HG02763 (cell line): ENCODE measurements around the gene ADAT3.

ENCODE experiments used
- ATAC-seq: cut with Tn5 transposase; IDR thresholded peaks from one replicate; pipeline ENCODE4 v1.9.1; 2021; ENCODE audit warnings: mild to moderate bottlenecking, moderate library complexity; ENCODE audit not compliant: unreplicated experiment

ADAT3 gene

GRCh38 chr19:1905110-1905862 is at the start of gene ADAT3, which contains the start of gene SCAMP4:
ADAT3 (plus strand) TSS chr19:1905399; CDS start chr19:1912048, 6,649 bp downstream.
SCAMP4 (plus strand) TSS chr19:1905399; CDS start chr19:1915020, 9,621 bp downstream.
- peak; percentile 82 for ATAC-seq

DNA sequence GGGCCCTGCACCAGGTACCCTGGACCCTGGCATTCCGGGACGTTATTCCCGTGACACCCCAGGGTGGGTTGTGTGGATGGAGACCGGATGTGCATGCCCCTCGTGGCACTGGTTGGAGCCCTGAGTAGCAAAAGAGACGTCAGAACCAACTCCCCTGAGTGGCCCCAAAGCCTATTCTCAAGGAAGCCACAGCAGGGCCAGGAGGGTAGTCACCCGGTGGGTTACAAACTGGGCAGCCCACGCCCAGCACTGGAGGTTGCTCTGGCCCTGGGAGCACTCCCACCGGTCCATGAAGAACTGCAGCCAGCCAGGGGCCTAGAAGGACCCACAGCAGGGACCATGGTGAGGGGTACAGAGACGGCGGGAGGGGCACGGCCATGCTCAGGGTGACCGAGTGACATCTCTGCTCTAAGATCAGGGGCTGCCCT is 49.4 kb upstream of the ADAT3 start:
- ATAC-seq, result no peak

DNA sequence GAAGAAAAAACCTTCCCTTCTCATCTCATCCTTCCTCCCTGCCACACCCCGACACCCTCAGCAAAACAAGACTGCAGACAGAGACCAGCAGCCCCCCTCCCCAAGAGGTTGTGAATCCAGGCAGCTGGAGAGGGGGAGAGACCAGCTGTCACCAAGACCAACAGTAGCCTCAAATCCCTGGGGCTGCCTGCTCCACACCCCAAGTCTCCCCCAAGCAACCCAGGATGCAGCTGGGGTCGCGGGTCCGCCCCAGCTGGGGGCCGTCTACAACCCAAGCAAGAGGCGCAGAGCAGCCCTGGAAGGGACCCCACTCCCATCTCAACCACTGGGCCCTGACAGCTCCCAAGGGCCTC is 48.9 kb upstream of the ADAT3 start:
- ATAC-seq, result no peak

DNA sequence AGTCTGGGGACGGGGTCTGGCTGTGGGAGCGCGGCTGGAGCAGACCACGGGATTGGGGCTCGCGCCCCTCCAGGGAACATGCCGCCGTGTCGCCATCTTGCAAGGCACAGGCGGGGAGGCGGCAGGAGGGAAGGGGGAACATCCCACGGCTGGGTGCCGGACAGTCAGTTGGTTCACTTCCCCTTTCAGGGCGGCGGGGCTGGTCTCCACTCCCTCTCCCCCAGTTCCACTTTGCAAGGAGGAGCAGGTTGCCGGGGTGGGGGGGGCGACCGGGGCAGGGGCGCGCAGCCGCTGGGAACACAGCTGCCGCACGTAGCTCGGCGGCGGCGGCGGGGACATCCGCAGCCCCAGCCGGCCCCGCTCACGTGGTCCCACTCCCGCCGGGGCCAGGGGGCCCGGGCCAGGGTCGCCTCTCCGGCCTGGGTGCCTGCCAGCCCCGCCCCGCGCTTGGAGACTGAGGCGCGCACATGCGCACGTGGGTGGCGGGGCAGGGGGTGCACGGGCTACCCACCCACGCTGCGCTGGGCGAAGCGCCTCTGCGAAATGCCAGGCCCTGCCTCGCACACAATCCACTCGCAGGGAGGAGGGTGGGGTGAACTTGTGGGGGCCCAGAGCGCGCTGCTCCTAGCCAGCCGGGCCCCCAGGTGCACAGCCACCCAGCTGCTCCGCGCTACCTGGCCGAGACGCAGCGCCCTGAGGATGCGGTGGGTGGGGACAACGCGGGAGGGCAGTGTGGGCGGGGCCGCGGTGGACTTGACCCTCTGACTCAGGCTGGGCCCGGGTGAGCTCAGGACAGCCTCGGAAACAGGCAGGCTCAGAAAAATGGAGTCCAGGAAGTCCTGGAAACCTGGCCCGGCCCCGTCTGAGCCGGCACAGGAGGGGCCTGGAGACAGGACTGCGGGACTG is 48.2 kb upstream of the ADAT3 start:
- peak; percentile 28 for ATAC-seq

DNA sequence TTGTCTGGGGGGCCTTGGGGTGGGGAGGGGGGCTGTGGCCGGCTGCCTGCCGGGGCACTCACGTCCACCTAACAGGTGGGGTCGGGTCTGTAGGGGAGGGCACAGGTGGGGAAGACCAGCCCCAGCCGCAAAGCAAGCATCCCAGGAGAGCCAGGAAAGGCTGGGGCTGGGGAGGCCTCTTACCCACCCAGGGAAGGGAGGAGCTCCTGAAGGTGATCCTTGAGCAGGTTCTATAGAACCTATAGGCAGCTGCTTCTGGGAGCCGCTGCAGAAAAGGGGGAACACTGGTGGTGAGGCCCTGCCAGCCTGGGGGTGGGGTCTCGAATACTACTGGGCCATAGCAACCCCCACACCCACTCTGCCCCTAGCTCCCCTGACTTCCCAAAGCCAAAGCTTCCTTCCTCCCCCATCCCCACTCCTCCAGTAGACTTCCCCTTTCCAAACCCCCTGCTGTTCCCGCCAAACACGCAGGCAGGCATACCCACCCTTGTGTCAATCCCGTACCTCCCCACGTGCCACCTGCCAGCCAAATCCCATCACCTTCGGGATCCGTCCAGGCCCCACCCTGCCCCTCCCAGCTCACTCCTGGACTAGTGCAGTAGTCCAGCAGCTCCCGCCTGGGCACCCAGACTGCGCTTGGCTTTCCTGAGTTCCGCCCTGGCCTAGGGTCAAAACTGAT is 47.4 kb upstream of the ADAT3 start:
- ATAC-seq, result no peak

DNA sequence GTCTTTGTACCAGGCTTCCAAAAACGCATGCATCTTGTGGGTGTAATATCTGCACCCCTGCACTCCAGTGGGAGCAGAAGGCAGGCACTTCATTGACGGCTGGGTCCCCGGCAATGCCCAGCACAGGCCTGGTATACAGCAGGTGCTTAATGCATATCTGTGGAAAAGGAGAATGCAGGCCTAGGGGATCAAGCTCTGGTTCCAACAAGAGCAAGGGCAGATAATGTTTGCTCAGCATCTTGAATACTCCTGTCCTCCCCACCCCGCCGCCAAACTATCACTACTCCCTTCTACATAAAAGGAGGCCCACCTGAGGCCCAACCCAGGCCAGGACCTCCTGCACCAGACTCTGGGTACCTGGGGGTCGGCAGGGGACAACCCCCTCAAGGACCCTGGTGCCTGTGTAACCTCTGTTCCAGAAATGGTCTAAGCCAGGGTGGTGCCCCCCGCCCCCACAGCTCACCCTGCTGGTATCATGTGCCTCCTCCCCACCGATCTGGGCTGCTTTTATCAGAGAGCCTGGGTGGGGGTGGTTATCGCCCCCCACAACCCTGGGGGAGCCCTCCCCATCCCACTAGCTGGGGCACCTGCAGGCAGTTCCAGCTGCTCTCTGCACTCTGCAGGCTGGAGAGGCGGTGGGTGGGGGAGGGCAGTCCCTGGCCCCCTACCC is 46.7 kb upstream of the ADAT3 start:
- no peak for ATAC-seq

- no peak for ATAC-seq
These were observed 45.8 kb upstream of the ADAT3 start for GRCh38 chr19:1859331-1859781.

GRCh38 chr19:1860042-1860775 is 45.0 kb upstream of the ADAT3 start:
- ATAC-seq, result no peak

GRCh38 chr19:1860821-1861598 is 44.2 kb upstream of the ADAT3 start:
- ATAC-seq, result no peak

- no peak for ATAC-seq
These were observed 43.6 kb upstream of the ADAT3 start for GRCh38 chr19:1861599-1862031.

GRCh38 chr19:1862068-1862423 is 43.2 kb upstream of the ADAT3 start:
- ATAC-seq, result no peak

GRCh38 chr19:1862424-1863327 is 42.5 kb upstream of the ADAT3 start:
- ATAC-seq, result peak; percentile 2

- no peak for ATAC-seq
These were observed 41.9 kb upstream of the ADAT3 start, which contains the start of gene KLF16 for GRCh38 chr19:1863328-1863637. KLF16 (minus strand) TSS chr19:1863579; CDS start chr19:1863497, 82 bp downstream.

- ATAC-seq, result peak; percentile 59
These were observed 41.3 kb upstream of the ADAT3 start for GRCh38 chr19:1863638-1864479.

DNA sequence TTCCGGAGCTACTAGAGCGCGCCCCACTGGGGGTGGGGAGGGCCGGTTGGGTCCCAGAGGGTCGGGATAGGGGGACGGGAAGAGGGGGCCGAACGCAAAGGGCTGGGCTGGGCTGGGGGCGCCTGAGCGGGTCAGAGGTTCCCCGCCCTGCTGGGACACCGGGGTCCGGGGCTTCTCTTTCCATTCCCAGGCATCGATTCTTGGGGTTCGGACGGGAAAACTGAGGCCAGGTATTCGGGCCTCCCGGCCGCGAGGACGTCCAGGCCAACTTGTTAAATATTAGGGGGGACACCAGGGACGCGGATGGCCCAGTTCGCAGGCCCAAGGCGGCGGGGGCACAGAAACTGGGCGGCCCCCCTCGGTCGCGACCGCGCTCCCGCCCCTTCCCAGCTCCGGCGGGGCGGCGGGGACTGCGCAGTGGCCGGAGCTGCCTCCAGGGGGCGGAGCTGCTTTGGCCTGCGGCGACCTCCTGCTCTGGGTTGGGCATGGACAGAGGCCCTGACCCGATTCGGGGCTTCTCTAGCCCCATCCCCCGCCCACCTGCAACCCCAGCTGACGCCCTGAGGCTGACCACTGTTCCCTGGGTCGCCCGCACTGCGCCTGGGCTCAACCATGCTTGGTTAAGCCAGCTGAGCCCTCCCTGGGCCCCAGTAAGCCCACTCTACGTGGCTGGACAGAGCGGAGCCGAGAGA is 40.6 kb upstream of the ADAT3 start:
- peak; percentile 27 for ATAC-seq

DNA sequence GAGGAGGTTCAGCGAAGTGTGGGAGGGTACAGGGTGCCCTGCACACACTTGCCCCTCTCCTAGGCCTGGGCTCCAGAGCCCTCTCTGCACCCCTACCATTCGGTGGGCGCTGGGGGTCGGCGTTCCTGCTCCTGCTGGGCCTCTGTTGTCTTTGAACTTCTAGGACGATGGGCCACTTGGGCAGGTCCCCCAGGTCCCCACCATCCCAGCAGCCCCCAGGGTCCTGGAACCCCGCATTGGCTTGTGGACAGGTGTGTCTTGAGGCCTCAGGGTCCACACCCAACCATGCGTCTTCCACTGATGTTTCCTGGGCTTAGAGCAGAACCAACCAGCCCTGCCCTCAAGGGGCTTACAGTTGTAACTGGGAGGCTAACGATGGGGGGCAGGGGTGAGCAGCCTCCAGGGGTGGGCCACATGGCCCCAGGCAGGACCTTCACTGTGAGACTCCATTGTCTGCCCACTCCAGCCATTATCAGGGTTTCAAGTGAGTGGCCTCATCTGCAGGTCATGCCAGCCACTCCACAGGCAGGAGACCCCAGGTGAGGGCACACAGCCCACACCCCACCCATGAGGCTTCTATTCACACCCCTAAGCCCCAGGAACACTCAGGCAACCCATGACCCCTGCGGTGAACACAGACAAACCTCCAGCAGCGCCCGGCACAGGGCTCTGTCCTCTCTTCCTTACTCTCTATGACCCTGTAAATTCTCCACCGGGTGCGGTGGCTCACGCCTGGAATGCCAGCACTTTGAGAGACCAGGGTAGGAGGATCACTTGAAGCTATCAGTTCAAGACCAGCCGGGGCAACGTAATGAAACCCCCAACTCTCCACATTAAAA is 39.8 kb upstream of the ADAT3 start:
- no peak for ATAC-seq
